HG03039 (cell line): ENCODE measurements around the gene SPSB2.
"Not testable (repeated sequence)": the region's sequence is repeated elsewhere in the genome, so short reads cannot be mapped to it uniquely, and the experiment has no call there.

ENCODE experiments used
- ATAC-seq: cut with Tn5 transposase; IDR thresholded peaks from one replicate; pipeline ENCODE4 v1.9.1; 2021; ENCODE audit warnings: mild to moderate bottlenecking, moderate library complexity; ENCODE audit not compliant: unreplicated experiment

Gene SPSB2

GRCh38 chr12:6902448-6902847 lies 29.3 kb upstream of the SPSB2 start:
- no peak for ATAC-seq

- ATAC-seq: no peak
Measured at GRCh38 chr12:6899837-6900519, 26.9 kb upstream of the SPSB2 start.

GRCh38 chr12:6899427-6899826 lies 26.3 kb upstream of the SPSB2 start:
- ATAC-seq: no peak

- ATAC-seq: no peak
Measured at GRCh38 chr12:6896846-6897435, 23.8 kb upstream of the SPSB2 start.

- no peak for ATAC-seq
Measured at GRCh38 chr12:6894321-6894720, 21.2 kb upstream of the SPSB2 start.

- not testable (repeated sequence) for ATAC-seq
Measured at GRCh38 chr12:6892683-6893082, 19.6 kb upstream of the SPSB2 start.

- no peak for ATAC-seq
Measured at GRCh38 chr12:6891646-6892001, 18.5 kb upstream of the SPSB2 start.

- peak; percentile 89 for ATAC-seq
Measured at GRCh38 chr12:6890789-6891645, 17.9 kb upstream of the SPSB2 start.

GRCh38 chr12:6889775-6890573 lies 16.9 kb upstream of the SPSB2 start:
- not testable (repeated sequence) for ATAC-seq

GRCh38 chr12:6888794-6889193 lies 15.7 kb upstream of the SPSB2 start:
- ATAC-seq: not testable (repeated sequence)

GRCh38 chr12:6888360-6888759 lies 15.3 kb upstream of the SPSB2 start:
- ATAC-seq: no peak

- no peak for ATAC-seq
Measured at GRCh38 chr12:6887460-6887859, 14.4 kb upstream of the SPSB2 start.

GRCh38 chr12:6886206-6886999 lies 13.3 kb upstream of the SPSB2 start:
- not testable (repeated sequence) for ATAC-seq

- no peak for ATAC-seq
Measured at GRCh38 chr12:6884539-6884938, 11.4 kb upstream of the SPSB2 start.

GRCh38 chr12:6883683-6884082 lies 10.6 kb upstream of the SPSB2 start:
- no peak for ATAC-seq

GRCh38 chr12:6883252-6883651 lies 10.1 kb upstream of the SPSB2 start:
- ATAC-seq: no peak

- ATAC-seq: not testable (repeated sequence)
Measured at GRCh38 chr12:6879824-6880223, 6.7 kb upstream of the SPSB2 start.

GRCh38 chr12:6874015-6874368 lies 889 bp upstream of the SPSB2 start:
- ATAC-seq: not testable (repeated sequence)

- ATAC-seq: no peak
Measured at GRCh38 chr12:6872073-6873048, 742 bp downstream of the SPSB2 start.
